GM06990 (cell line): Measurements from ENCODE around the gene AAR2.

Experiments
- DNase-seq: peaks from one replicate; pipeline ENCODE4 v3.0.0-alpha.2; 2011; ENCODE audit not compliant: insufficient read length; ENCODE audit errors: extremely low read depth
- H3K27me3 ChIP-seq: replicated peaks from 2 replicates; pipeline ENCODE4 v1.6.0; 2011; ENCODE audit warnings: low read length; ENCODE audit not compliant: control insufficient read depth, insufficient read depth
- H3K36me3 ChIP-seq: 2 replicates; pipeline ENCODE4 v1.5.1; 2011; ENCODE audit warnings: low read length; ENCODE audit not compliant: control insufficient read depth, insufficient read depth
- H3K4me3 ChIP-seq: replicated peaks from 2 replicates; pipeline ENCODE4 v1.5.1; 2011; ENCODE audit warnings: low read depth, mild to moderate bottlenecking, control low read depth, low read length
- CTCF ChIP-seq: IDR thresholded peaks from 2 replicates; pipeline ENCODE4 v1.5.1; 2011; ENCODE audit warnings: low read length, control low read depth, mild to moderate bottlenecking, inconsistent platforms; ENCODE audit not compliant: insufficient read depth, poor library complexity, severe bottlenecking

AAR2 gene

GRCh38 chr20:36215778-36216177, 20.5 kb upstream of the AAR2 start:
- TF ChIP-seq CTCF: no peak
- Histone ChIP-seq H3K27me3 (no peaks in the 10 kb centered on the region; the same call in 1 of the 2 replicates), H3K4me3 (no peak overlapping the region), H3K36me3 (no peaks in the 10 kb centered on the region)
- DNase-seq: no peak

- no peak overlapping the region for H3K4me3 ChIP-seq
- no peak for DNase-seq
- TF ChIP-seq CTCF: no peak
- H3K27me3 ChIP-seq: no peaks in the 10 kb centered on the region; the same call in 1 of the 2 replicates
- no peaks in the 10 kb centered on the region for H3K36me3 ChIP-seq
Measured at GRCh38 chr20:36216314-36217025, 19.8 kb upstream of the AAR2 start.

- TF ChIP-seq CTCF: no peak
- no peaks in the 10 kb centered on the region; the same call in 1 of the 2 replicates for H3K27me3 ChIP-seq
- no peak for DNase-seq
- H3K36me3 ChIP-seq: no peaks in the 10 kb centered on the region
- no peak overlapping the region for H3K4me3 ChIP-seq
Measured at GRCh38 chr20:36217226-36217625, 19.1 kb upstream of the AAR2 start.

GRCh38 chr20:36218380-36219064, 17.8 kb upstream of the AAR2 start:
- no peak for TF ChIP-seq CTCF
- no peaks in the 10 kb centered on the region for H3K36me3 ChIP-seq
- H3K27me3 ChIP-seq: no peaks in the 10 kb centered on the region; the same call in 1 of the 2 replicates
- no peak overlapping the region for H3K4me3 ChIP-seq
- no peak for DNase-seq

GRCh38 chr20:36219671-36220220, 16.5 kb upstream of the AAR2 start:
- H3K4me3 ChIP-seq: no peak overlapping the region
- no peak for DNase-seq
- no peaks in the 10 kb centered on the region; the same call in 1 of the 2 replicates for H3K27me3 ChIP-seq
- H3K36me3 ChIP-seq: no peaks in the 10 kb centered on the region
- TF ChIP-seq CTCF: no peak
